ENCODE results near the gene TRIM38.

GRCh38 chr6:26020329-26021000, 57.9 kb downstream of the TRIM38 start:
- TF ChIP-seq CTCF (IDR thresholded peaks at IDR 0.05) (no peak), POLR2AphosphoS5 (IDR thresholded peaks at IDR 0.05) (peak; percentile 100), EP300 (IDR thresholded peaks at IDR 0.05) (no peak), POLR2A (IDR thresholded peaks at IDR 0.05) (peak; percentile 99)

Data from sigmoid colon (tissue), 4 donors.